Hematopoietic multipotent progenitor cell (in vitro differentiated cells): ENCODE results near the gene RPS4Y2. TPM values are rescaled to one million over a fixed set of nuclear protein-coding genes. Genes with fewer than 3 reads are reported as not detected.
A peak's percentile ranks its signal among the peaks of the same experiment; 100 is the strongest.

Experiments
- DNase-seq, 3 donors: peaks; one replicate each; pipeline ENCODE4 v3.0.0-alpha.2; 2011 to 2015; ENCODE audit warnings: low read depth in 2 of 3, low spot score in 2 of 3
- total RNA-seq: library from RNA; depleted of rRNA; stranded (reverse); fragments of >200 nt; gene quantifications from one replicate; pipeline ENCODE4 v1.2.3, GENCODE V29; 2012

RPS4Y2 gene
- total RNA-seq, result not detected

DNA sequence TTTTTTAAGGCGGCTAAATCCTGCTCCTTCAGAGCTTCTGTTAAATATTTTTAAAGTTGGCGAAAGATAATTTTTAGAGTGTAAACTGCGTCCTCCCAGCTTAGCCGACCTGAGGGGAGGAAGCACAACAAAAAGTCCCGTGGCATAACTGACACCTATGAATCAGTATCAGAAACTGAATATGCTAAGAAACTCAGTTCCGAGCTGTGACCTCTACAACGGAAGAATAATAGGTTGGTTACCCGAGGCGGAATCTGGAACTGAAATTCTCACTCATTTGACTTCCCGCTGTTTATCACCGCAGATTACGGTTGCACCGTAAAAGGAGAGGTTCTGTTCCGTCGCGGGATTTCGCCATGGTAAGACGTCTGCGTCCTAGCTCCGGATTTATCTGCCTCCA lies at the start of gene RPS4Y2:
RPS4Y2 (plus strand) TSS at position 301 of the 400 bp plus-strand sequence; CDS start at position 357, 56 bp downstream.
- no peak for DNase-seq

DNA sequence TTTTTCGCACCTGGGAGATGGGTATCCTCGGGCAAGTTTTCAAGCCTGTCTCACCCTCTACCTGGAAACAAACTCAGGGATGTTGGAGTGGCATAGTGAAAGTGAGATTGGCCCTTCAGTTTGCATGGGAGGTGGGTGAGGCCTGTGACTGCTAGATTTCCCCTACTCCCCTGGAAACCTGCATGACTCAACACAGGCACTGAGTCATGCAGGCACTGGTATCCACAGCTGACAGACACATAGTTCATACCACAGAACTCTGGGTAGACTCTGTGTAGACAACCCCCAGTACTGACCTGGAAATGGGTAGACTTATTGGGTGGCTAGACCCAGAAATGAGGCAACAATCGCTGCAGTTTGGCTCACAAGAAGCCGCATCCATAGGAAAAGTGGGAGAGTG lies 41.5 kb upstream of the RPS4Y2 start:
- DNase-seq, result no peak

- no peak for DNase-seq
Measured at GRCh38 chrY:20726184-20726907, 29.6 kb upstream of the RPS4Y2 start.

DNA sequence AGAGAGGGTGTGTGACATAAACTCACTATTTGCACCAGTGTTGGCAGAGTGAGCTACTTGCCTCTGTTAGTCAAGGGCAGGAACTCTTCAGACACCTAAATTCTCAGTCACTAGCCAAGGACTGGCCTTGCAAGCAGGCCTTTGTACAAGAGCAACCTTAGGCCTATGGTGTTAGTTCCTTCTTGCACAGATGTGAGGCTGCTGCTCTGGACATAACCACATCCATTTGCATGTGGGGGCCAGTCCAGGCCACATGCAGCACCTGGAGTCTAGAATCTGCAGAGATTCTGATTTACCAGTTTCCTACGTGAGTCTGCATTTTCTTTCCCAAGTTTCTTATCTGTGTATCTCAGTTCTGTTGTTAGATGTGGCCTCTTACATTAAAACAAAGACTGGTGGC lies 20.7 kb upstream of the RPS4Y2 start:
- DNase-seq, result peak in 1 of 3 donors; percentile 23

GRCh38 chrY:20739806-20740205 lies 16.1 kb upstream of the RPS4Y2 start:
- DNase-seq, result no peak

DNA sequence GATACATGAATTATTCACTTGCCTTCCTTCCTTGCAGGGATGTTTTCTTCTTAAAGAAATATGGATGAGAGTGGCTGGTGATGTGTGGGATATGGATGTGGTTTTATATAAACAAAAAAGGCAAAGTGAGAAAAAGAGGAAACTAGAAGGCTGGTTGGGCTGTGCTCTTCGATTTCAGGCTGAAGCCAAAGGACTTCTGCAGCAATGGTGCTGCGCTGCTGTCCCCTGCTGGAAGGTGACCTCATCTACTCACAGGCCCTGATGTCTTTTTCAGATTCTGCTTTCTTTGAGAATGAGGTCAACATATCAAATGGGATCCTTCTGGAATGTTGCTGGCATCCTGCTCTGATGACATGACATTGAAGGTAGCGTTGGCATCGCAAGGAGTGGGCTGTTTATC lies 15.3 kb upstream of the RPS4Y2 start:
- peak in 2 of 3 donors; percentile 43 to 73 for DNase-seq

DNA sequence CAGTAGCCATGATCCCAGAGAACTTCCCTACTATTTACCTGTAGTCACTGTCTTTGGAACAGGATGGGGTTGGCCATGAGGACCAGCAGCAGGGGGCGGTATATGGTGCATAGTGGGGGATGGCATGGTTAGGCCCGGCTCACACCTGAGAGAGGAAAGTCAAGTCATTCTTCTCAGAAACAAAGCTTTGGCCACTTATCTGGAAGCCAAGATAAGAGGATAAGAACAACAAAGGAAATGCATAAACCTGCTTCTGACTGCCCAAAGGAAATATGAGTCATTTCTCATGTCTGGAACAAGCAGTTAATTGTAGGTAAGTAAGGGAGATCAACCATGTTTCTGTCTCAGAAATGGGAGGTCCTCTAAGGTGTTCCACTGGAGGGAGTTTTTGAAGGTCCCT lies 10.8 kb upstream of the RPS4Y2 start:
- peak in 2 of 3 donors; percentile 22 to 30 for DNase-seq

- no peak for DNase-seq
Measured at GRCh38 chrY:20746919-20747318, 9.0 kb upstream of the RPS4Y2 start.

DNA sequence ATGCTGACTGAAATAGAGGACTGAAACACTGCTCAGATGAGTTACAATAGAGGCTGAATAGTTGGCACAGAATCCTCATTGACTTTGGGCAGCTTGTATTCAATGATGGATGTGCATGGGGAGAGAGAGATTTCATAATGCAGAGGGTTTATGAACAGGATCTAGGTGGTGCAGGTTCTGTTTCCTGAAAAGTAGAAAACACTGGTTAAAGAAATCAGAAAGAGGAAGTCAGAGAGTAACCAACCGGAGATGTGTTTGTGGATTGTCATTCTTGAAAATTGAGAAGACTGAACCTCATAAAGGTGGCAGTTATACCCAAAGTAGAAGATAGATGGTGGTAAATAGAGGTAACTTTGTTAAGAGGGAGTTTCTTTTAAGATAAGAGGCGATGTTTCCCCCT lies 8.0 kb downstream of the RPS4Y2 start:
- DNase-seq, result peak in 2 of 3 donors; percentile 46 to 83

- no peak for DNase-seq
Measured at GRCh38 chrY:20765117-20765516, 9.2 kb downstream of the RPS4Y2 start.

- peak in 2 of 3 donors; percentile 7 to 45 for DNase-seq
Measured at GRCh38 chrY:20770755-20771154, 14.8 kb downstream of the RPS4Y2 start.

- DNase-seq, result no peak
Measured at GRCh38 chrY:20776104-20776503, 20.2 kb downstream of the RPS4Y2 start.

DNA sequence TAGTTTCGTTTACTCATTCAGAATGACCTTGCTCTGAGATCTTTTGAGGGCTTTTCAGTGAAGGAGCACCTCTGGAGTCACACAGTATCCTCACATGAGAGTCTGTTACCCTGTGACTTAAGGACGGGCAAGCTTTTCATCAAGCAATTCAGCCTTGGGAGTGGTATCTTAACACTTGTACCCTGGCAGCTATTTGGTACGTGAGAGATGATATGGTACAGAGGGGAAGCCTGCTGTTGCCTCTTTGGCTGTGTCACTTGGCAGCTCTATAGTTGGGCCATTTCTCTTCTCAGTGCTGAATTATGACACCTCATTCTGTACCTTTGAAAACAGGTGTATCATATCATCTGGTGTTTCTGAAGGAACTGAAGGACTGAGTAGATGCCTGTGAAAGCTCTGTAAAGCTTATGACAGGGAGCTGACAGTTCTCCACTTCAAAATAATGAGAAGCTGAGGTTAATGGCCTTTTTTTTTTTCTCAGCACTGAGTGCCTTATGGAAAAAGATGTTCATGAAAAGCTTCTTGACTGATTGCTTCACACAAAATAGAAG lies 24.3 kb downstream of the RPS4Y2 start:
- DNase-seq, result no peak

DNA sequence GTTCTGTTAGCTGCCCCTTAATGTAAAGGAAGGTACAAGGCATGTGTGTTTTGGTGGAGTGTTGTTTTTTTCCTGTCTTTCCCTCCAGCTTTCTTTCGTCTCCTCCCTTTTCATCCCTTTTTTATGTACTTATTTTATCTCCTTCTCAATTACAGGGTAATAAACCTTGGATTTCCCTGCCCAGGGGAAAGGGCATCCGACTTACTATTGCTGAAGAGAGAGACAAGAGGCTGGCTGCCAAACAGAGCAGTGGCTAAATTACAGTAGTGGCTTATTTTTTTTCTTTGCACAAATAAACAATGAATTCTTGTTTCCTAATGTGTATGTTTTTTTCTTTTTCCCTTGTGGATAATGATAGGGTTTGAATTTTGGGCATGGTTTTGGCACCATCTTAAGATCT lies 24.9 kb downstream of the RPS4Y2 start:
- DNase-seq, result no peak

- no peak for DNase-seq
Measured at GRCh38 chrY:20781408-20781807, 25.5 kb downstream of the RPS4Y2 start.

GRCh38 chrY:20784965-20785364 lies 29.1 kb downstream of the RPS4Y2 start:
- no peak for DNase-seq

GRCh38 chrY:20787076-20787475 lies 31.2 kb downstream of the RPS4Y2 start:
- DNase-seq, result no peak

DNA sequence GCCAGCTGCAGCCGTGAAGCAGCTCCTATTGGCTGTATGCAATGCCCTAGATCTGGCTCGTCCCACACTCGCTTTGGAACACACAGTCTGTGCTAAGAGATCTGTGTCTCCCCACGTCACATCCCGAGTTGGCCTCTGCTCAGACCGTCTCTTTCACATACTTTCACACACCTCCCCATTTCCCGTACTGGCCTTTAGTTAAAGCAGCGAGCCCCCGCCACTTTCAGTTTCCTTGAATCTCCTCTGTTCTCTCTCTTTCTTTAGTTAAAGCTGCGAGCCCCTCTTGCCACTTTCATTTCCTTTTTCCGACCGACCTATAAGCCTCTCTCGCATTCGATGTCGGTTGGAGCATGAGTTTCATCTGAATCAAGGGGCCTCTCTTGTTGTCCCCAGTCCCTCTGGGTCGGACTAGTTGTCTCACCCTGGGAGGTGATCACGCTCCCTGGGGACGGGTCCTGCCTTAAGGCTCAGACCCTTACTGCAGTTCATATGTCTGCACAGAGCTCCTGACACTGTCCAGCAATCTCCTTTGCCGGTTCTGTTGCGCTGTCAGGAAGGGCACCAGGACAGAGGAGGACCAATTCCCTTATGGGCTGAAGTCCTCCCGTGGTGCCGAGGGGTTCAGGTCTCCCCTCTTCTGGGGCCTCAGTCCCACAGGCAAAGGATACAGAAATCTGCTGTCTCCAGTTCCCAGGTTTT lies 42.6 kb downstream of the RPS4Y2 start:
- DNase-seq, result no peak

DNA sequence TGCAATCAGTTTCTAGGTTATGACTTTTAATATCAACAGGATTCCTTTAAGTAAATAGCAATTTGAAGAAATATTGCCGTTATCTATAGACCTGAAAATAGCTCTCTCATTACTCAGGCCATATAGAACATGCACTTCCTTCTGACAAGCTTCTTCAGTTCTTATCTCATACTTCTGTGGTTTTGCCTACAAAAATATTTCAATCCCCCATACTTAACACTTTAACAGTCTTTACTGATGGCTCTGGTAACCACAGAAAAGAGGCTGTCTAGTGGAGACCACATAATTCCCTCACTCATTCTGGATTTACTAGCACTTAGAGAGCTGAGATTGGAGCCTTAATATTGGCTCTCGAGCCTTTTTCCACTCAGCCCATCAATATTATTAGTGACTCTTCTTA lies 46.8 kb downstream of the RPS4Y2 start:
- DNase-seq, result peak in 1 of 3 donors; percentile 11

- no peak for DNase-seq
Measured at GRCh38 chrY:20806243-20806642, 50.3 kb downstream of the RPS4Y2 start.

DNA sequence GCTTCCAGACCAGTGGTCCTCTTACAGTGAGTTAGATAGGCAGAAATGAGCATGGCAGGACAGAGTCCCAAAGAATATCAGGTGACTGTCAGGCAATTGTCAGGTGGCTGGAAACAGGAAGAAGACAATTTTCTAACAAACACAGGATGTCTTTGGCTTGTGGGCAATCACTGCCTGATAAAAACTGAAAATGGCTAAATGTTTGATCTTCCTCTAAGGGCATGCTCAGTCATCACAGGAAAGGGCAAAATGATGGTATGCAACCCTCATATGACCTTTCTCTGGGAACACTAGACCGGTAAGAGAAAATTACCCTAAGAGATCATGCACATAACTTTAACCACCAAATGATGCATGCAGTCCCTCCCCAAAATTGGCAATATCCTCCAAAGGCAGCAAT lies 57.6 kb downstream of the RPS4Y2 start:
- no peak for DNase-seq

GRCh38 chrY:20814794-20815193 lies 58.9 kb downstream of the RPS4Y2 start:
- DNase-seq, result peak in 1 of 3 donors; percentile 58
